Activated T-cell treated with anti-CD3 and anti-CD28 coated beads, Interleukin-2, amount 50 U/mL, for 4 hours (primary cell): Measurements from ENCODE around the gene GTPBP2. TPM values are rescaled to one million over a fixed set of nuclear protein-coding genes. Genes with fewer than 3 reads are reported as not detected.
"Not testable (repeated sequence)": the region's sequence is repeated elsewhere in the genome, so short reads cannot be mapped to it uniquely, and the experiment has no call there.

Source experiments
- ATAC-seq, 2 donors: fragments of 200-7000 bp; cut with Tn5 transposase; one replicate each; pipeline ENCODE4 v1.10.0; 2021
- DNase-seq: peaks from one replicate; pipeline ENCODE4 v3.0.0-alpha.2; 2020
- H3K27me3 Mint-ChIP-seq: one replicate; pipeline ENCODE4 v1.8.0; 2021; ENCODE audit warnings: low read depth, mixed read lengths
- H3K36me3 Mint-ChIP-seq: one replicate; pipeline ENCODE4 v1.8.0; 2022; ENCODE audit warnings: mixed read lengths; ENCODE audit not compliant: insufficient read depth
- H3K4me1 Mint-ChIP-seq: one replicate; pipeline ENCODE4 v1.8.0; 2021; ENCODE audit warnings: low read depth, mixed read lengths
- H3K4me3 Mint-ChIP-seq: one replicate; pipeline ENCODE4 v1.8.0; 2021; ENCODE audit warnings: mild to moderate bottlenecking, moderate library complexity, mixed read lengths
- H3K9me3 Mint-ChIP-seq: one replicate; pipeline ENCODE4 v1.8.0; 2021; ENCODE audit warnings: mixed read lengths
- total RNA-seq, 3 donors: library from RNA; stranded (reverse); gene quantifications; one replicate each; pipeline ENCODE4 v1.2.1, GENCODE V29; 2021

Gene GTPBP2
- total RNA-seq, 3 donors from 2014 or later = 37.3 to 50.3 (median 39.1) TPM

- peaks cover 18% of the 10 kb centered on the region for H3K36me3 Mint-ChIP-seq
- peaks cover 42% of the 10 kb centered on the region for H3K4me1 Mint-ChIP-seq
- H3K27me3 Mint-ChIP-seq = no peaks in the 10 kb centered on the region
- DNase-seq = no peak
- H3K9me3 Mint-ChIP-seq = no peaks in the 10 kb centered on the region
- peak overlapping the region; percentile 99 for H3K4me3 Mint-ChIP-seq
- peak; percentile 7 to 16 for ATAC-seq
These were observed 7.2 kb upstream of the GTPBP2 start for GRCh38 chr6:43636308-43636659.

GRCh38 chr6:43635387-43636307 lies 6.6 kb upstream of the GTPBP2 start, which contains the start of gene MAD2L1BP:
Gene MAD2L1BP (plus strand): TSS chr6:43635840. CDS start chr6:43635876, 36 bp downstream.
- ATAC-seq (peak; percentile 95), DNase-seq (peak; percentile 78)
- H3K4me3 Mint-ChIP-seq = peak within 1 kb of the TSS; percentile 99
- H3K27me3 Mint-ChIP-seq = no peaks in the 10 kb centered on the region
- H3K36me3 Mint-ChIP-seq = peaks cover 18% of the 10 kb centered on the region
- H3K9me3 Mint-ChIP-seq = no peaks in the 10 kb centered on the region
- H3K4me1 Mint-ChIP-seq = peaks cover 43% of the 10 kb centered on the region

GRCh38 chr6:43634702-43635303 lies 5.7 kb upstream of the GTPBP2 start:
- Mint-ChIP-seq H3K36me3 (peaks cover 10% of the 10 kb centered on the region), H3K9me3 (no peaks in the 10 kb centered on the region), H3K4me1 (peaks cover 42% of the 10 kb centered on the region), H3K27me3 (no peaks in the 10 kb centered on the region), H3K4me3 (peak overlapping the region; percentile 99)
- ATAC-seq (no peak), DNase-seq (no peak)

GRCh38 chr6:43633002-43633401 lies 3.9 kb upstream of the GTPBP2 start:
- not testable (repeated sequence) for H3K9me3 Mint-ChIP-seq, DNase-seq, H3K4me3 Mint-ChIP-seq, H3K27me3 Mint-ChIP-seq, ATAC-seq, H3K36me3 Mint-ChIP-seq
- peaks cover 36% of the 10 kb centered on the region for H3K4me1 Mint-ChIP-seq

GRCh38 chr6:43630980-43631619 lies 2.0 kb upstream of the GTPBP2 start:
- H3K9me3 Mint-ChIP-seq = no peaks in the 10 kb centered on the region
- no peaks in the 10 kb centered on the region for H3K27me3 Mint-ChIP-seq
- H3K36me3 Mint-ChIP-seq = peaks cover 3% of the 10 kb centered on the region
- H3K4me3 Mint-ChIP-seq = peak overlapping the region; percentile 43
- no peak for ATAC-seq
- peaks cover 39% of the 10 kb centered on the region for H3K4me1 Mint-ChIP-seq
- DNase-seq = no peak

GRCh38 chr6:43629505-43630300 lies 639 bp upstream of the GTPBP2 start:
- peaks cover 28% of the 10 kb centered on the region for H3K4me1 Mint-ChIP-seq
- H3K4me3 Mint-ChIP-seq = peak overlapping the region; percentile 97
- no peaks in the 10 kb centered on the region for H3K27me3 Mint-ChIP-seq
- ATAC-seq = peak; percentile 69 to 73
- no peaks in the 10 kb centered on the region for H3K9me3 Mint-ChIP-seq
- DNase-seq = peak; percentile 74
- peaks cover 3% of the 10 kb centered on the region for H3K36me3 Mint-ChIP-seq

GRCh38 chr6:43628393-43629103 lies 516 bp downstream of the GTPBP2 start:
- peak; percentile 35 for DNase-seq
- H3K4me3 Mint-ChIP-seq = peak overlapping the region; percentile 97
- H3K4me1 Mint-ChIP-seq = peaks cover 26% of the 10 kb centered on the region
- H3K27me3 Mint-ChIP-seq = no peaks in the 10 kb centered on the region
- no peaks in the 10 kb centered on the region for H3K9me3 Mint-ChIP-seq
- H3K36me3 Mint-ChIP-seq = peaks cover 7% of the 10 kb centered on the region
- peak; percentile 33 to 39 for ATAC-seq

- H3K27me3 Mint-ChIP-seq = no peaks in the 10 kb centered on the region
- DNase-seq (no peak), ATAC-seq (no peak)
- peaks cover 12% of the 10 kb centered on the region for H3K36me3 Mint-ChIP-seq
- peaks cover 26% of the 10 kb centered on the region for H3K4me1 Mint-ChIP-seq
- no peaks in the 10 kb centered on the region for H3K9me3 Mint-ChIP-seq
- H3K4me3 Mint-ChIP-seq = peak overlapping the region; percentile 72
These were observed 1.8 kb downstream of the GTPBP2 start for GRCh38 chr6:43627008-43627825.

GRCh38 chr6:43625393-43625992 lies 3.6 kb downstream of the GTPBP2 start:
- Mint-ChIP-seq H3K9me3 (no peaks in the 10 kb centered on the region), H3K36me3 (peaks cover 24% of the 10 kb centered on the region), H3K27me3 (no peaks in the 10 kb centered on the region), H3K4me3 (no peak overlapping the region), H3K4me1 (peaks cover 24% of the 10 kb centered on the region)
- DNase-seq (no peak), ATAC-seq (no peak)

GRCh38 chr6:43624786-43625288 lies 4.2 kb downstream of the GTPBP2 start:
- ATAC-seq (no peak), DNase-seq (no peak)
- H3K4me1 Mint-ChIP-seq = peaks cover 18% of the 10 kb centered on the region
- no peaks in the 10 kb centered on the region for H3K27me3 Mint-ChIP-seq
- no peaks in the 10 kb centered on the region for H3K9me3 Mint-ChIP-seq
- no peak overlapping the region for H3K4me3 Mint-ChIP-seq
- H3K36me3 Mint-ChIP-seq = peaks cover 25% of the 10 kb centered on the region

GRCh38 chr6:43623880-43624785 lies 4.9 kb downstream of the GTPBP2 start:
- H3K27me3 Mint-ChIP-seq = no peaks in the 10 kb centered on the region
- DNase-seq (no peak), ATAC-seq (no peak)
- H3K36me3 Mint-ChIP-seq = peaks cover 25% of the 10 kb centered on the region
- peaks cover 18% of the 10 kb centered on the region for H3K4me1 Mint-ChIP-seq
- no peak overlapping the region for H3K4me3 Mint-ChIP-seq
- no peaks in the 10 kb centered on the region for H3K9me3 Mint-ChIP-seq

GRCh38 chr6:43622541-43622940 lies 6.5 kb downstream of the GTPBP2 start:
- ATAC-seq (no peak), DNase-seq (no peak)
- peaks cover 10% of the 10 kb centered on the region for H3K4me1 Mint-ChIP-seq
- peaks cover 25% of the 10 kb centered on the region for H3K36me3 Mint-ChIP-seq
- no peaks in the 10 kb centered on the region for H3K9me3 Mint-ChIP-seq
- H3K27me3 Mint-ChIP-seq = no peaks in the 10 kb centered on the region
- H3K4me3 Mint-ChIP-seq = no peak overlapping the region
